Common myeloid progenitor, CD34-positive (primary cell): Measurements from ENCODE around the gene DHX35.

ENCODE experiments used
- CTCF ChIA-PET: fragments of 350-600 bp; sonication (Branson Sonifier 250); formaldehyde crosslinking; loops from one replicate; lab custom pipeline; 2021; ENCODE audit warnings: antibody characterized with exemption; lab: Charles Lee
- POLR2A ChIA-PET: fragments of 350-600 bp; sonication (Branson Sonifier 250); formaldehyde crosslinking; loops from one replicate; lab custom pipeline; 2021; ENCODE audit warnings: antibody characterized with exemption; lab: Charles Lee
- DNase-seq, 3 donors: peaks; one replicate each; pipeline versions ENCODE4 v3.0.0 to v3.0.0-alpha.2; 2013
- H3K27ac ChIP-seq, 2 experiments: 1 replicate in 1 of 2; 2 replicates in 1 of 2; pipeline ENCODE4 v1.7.0; 2013; ENCODE audit warnings: inconsistent platforms in 2 of 2, low read length in 2 of 2, mild to moderate bottlenecking in 2 of 2, low read depth in 1 of 2, moderate library complexity in 1 of 2; ENCODE audit not compliant: severe bottlenecking in 2 of 2, insufficient read depth in 1 of 2, poor library complexity in 1 of 2
- H3K27me3 ChIP-seq, 5 experiments: replicated peaks in 2 of 5; 1 replicate in 3 of 5; 2 replicates in 2 of 5; pipeline versions ENCODE4 v1.6.1 to v1.7.0; 2013; ENCODE audit warnings: low read length in 4 of 5, mild to moderate bottlenecking in 2 of 5, moderate library complexity in 2 of 5, inconsistent platforms in 1 of 5; ENCODE audit not compliant: insufficient read depth in 5 of 5, control insufficient read depth in 4 of 5
- H3K36me3 ChIP-seq, 4 experiments: 1 replicate in 2 of 4; 2 replicates in 2 of 4; pipeline versions ENCODE4 v1.6.1 to v1.7.0; 2013; ENCODE audit warnings: low read length in 3 of 4, control low read depth in 1 of 4, mild to moderate bottlenecking in 1 of 4; ENCODE audit not compliant: control insufficient read depth in 4 of 4, insufficient read depth in 4 of 4
- H3K4me1 ChIP-seq, 4 experiments: 1 replicate in 3 of 4; 2 replicates in 1 of 4; pipeline versions ENCODE4 v1.6.1 to v1.7.1; 2013; ENCODE audit warnings: low read length in 3 of 4, mild to moderate bottlenecking in 3 of 4, control low read depth in 1 of 4, inconsistent platforms in 1 of 4, moderate library complexity in 1 of 4; ENCODE audit not compliant: control insufficient read depth in 4 of 4, insufficient read depth in 4 of 4; ENCODE audit errors: control extremely low read depth in 1 of 4
- H3K4me3 ChIP-seq, 7 experiments: 1 replicate in 4 of 7; 2 replicates in 3 of 7; pipeline versions ENCODE4 v1.5.1 to v1.7.0; 2013; ENCODE audit warnings: mild to moderate bottlenecking in 7 of 7, low read length in 6 of 7, moderate library complexity in 6 of 7, inconsistent platforms in 2 of 7, low read depth in 2 of 7, control low read depth in 1 of 7; ENCODE audit not compliant: insufficient read depth in 4 of 7, control insufficient read depth in 1 of 7; ENCODE audit errors: extremely low read depth in 1 of 7
- H3K9me3 ChIP-seq, 5 experiments: 1 replicate in 4 of 5; 2 replicates in 1 of 5; pipeline versions ENCODE4 v1.6.1 to v1.7.1; 2013; ENCODE audit warnings: low read length in 4 of 5, mild to moderate bottlenecking in 2 of 5, inconsistent platforms in 1 of 5, low read depth in 1 of 5, moderate library complexity in 1 of 5; ENCODE audit not compliant: control insufficient read depth in 4 of 5, insufficient read depth in 2 of 5; ENCODE audit errors: control extremely low read depth in 1 of 5
- WGBS: methylation state at CpG from one replicate; pipeline ENCODE4 v1.1.5; 2013; ENCODE audit not compliant: insufficient coverage; 5-methylcytosine and 5-hydroxymethylcytosine counted together

Gene DHX35

GRCh38 chr20:39040116-39040515 is 78.0 kb downstream of the DHX35 start:
- ChIA-PET CTCF (interaction anchor here (3.7 kb wide), 1 partner anchor 9 kb away, joined by 26 read pairs; no protein-coding TSS in a partner anchor), POLR2A (no interaction called here)
- Histone ChIP-seq H3K9me3 (no peaks in the 10 kb centered on the region), H3K27ac (no peak overlapping the region), H3K27me3 (no peaks in the 10 kb centered on the region), H3K4me1 (no peaks in the 10 kb centered on the region), H3K4me3 (no peak overlapping the region), H3K36me3 (peaks cover 4 to 60% (median 36%) of the 10 kb centered on the region in 4 experiments)
- DNase-seq: no peak
- 100% methylated on average over 4 of the region's 6 CpGs for WGBS

DNA sequence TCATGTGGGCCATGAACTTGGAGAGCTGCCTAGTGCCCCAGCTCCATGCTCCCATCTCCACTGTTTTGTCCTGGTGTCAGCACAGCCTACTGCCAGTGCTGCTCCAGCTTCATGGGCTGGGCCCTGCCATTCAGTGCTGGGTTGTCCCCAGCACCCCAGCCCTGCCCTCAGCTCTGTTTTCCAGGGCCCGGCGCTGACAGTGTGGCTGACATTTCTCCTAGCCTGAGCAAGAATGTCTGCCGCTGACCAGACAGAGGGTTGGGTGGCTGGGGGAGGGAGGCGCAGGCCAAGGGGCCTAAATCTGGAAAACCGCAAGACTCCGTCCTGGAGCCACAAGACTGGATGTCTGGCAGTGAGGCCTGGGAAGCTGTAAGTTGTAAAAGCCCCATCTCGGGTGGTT is 78.9 kb downstream of the DHX35 start:
- Histone ChIP-seq H3K36me3 (peaks cover 4 to 51% (median 29%) of the 10 kb centered on the region in 4 experiments), H3K27ac (no peak overlapping the region), H3K4me3 (no peak overlapping the region), H3K4me1 (no peaks in the 10 kb centered on the region), H3K9me3 (no peaks in the 10 kb centered on the region), H3K27me3 (no peaks in the 10 kb centered on the region)
- 100% methylated on average over 7 of the region's 7 CpGs for WGBS
- DNase-seq: no peak
- ChIA-PET CTCF (interaction anchor here (0.7 to 3.7 kb wide), 2 partner anchors 9 to 40 kb away, joined by 3 to 26 read pairs; no protein-coding TSS in a partner anchor), POLR2A (no interaction called here)

DNA sequence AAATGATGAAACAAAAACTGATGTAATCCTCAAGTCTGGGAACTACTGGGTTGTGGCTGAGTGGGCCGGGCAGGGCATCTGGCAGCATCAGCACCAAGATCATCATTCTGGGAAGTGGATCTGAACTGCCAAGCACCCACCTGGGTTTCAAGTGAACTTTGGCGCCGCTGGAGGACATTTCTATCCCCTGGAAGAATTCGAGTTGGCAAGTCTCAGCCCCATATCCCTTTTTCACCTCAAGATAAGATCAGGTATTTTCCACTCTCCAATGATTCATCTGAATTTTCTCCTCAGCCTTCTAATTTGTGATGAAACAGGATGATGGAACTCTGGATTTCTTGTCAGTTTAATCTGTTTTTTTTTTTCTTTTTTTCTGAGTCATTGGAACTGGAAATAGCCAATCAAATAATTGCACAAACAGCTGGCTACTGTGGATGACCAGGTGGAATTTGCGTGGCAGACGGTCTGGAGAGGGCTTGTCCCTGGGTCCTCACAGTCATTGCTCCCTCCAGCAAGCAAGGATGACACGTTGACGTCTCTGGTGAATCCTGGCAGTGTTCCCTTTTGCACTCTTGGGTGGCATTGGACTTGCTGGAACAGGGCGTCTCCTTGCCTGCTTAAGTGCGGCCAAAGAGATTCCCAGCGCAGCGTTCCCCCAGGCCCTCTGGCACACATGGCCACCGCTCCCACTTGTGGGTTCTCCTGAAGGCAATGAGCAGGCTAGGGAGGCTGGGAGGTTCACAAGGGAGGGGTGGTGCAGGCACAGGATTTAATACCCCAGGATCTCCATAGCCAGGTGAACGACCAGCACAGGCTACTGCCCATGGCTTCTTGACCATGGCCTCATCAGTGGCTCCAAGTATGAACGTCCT is 80.4 kb downstream of the DHX35 start:
- WGBS: 98% methylated on average over 14 of the region's 15 CpGs
- Histone ChIP-seq H3K4me1 (no peaks in the 10 kb centered on the region), H3K27me3 (no peaks in the 10 kb centered on the region), H3K9me3 (no peaks in the 10 kb centered on the region), H3K27ac (no peak overlapping the region), H3K36me3 (peaks cover 4 to 41% (median 21%) of the 10 kb centered on the region in 4 experiments), H3K4me3 (no peak overlapping the region)
- ChIA-PET POLR2A (no interaction called here), CTCF (no interaction called here)
- DNase-seq: no peak

DNA sequence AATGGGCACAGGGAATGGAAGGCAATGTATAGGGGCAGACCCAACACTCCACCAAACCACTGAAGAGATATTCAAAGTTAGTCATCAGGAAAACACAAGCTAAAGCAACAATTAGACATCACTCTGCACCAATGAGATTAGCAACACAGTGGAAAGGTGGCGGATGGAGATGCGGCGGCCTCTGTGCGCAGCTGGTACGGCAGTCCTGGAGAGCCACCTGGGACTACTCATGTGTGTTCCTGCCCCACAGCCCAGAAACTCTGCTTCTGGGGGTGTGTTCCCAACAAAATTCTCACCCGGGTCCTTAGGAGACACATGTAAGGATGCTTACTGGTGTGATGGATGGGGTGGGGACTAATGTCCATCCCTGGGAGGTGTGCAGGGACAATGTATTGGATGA is 82.4 kb downstream of the DHX35 start:
- H3K27ac ChIP-seq: no peak overlapping the region
- 100% methylated on average over 1 of the region's 6 CpGs for WGBS
- H3K4me3 ChIP-seq: no peak overlapping the region
- H3K27me3 ChIP-seq: no peaks in the 10 kb centered on the region
- ChIA-PET CTCF (interaction anchor here (6.3 kb wide), 1 partner anchor 122 kb away, joined by 39 read pairs; no protein-coding TSS in a partner anchor), POLR2A (no interaction called here)
- H3K4me1 ChIP-seq: peaks cover 0 to 2% (median under 1%) of the 10 kb centered on the region in 4 experiments
- DNase-seq: no peak
- H3K36me3 ChIP-seq: peaks cover 0 to 24% (median 9%) of the 10 kb centered on the region in 4 experiments
- H3K9me3 ChIP-seq: no peaks in the 10 kb centered on the region

DNA sequence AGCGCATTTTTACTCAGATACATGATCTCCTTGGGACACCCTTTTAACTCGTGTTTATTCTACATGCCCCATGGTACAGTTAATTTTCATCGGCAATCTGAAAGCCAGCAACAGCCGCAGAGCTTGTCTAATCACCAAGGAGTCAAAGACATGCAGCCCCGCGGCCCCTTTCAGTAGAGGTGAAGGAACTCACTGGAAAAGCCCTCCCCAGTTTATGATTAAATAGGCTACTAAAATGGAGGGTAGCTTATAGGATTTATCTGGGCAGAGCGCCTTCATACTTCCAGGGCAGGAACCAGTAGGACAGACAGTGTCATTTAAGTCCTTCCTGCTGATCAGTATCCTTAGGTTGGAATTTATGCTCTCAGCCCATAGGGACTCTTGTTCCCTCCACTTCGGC is 83.5 kb downstream of the DHX35 start:
- DNase-seq: no peak
- ChIA-PET CTCF (interaction anchor here (0.7 to 6.3 kb wide), 4 partner anchors 12 to 123 kb away, joined by 3 to 39 read pairs (median 4); no protein-coding TSS in a partner anchor), POLR2A (no interaction called here)
- no peaks in the 10 kb centered on the region for H3K9me3 ChIP-seq
- H3K27ac ChIP-seq: no peak overlapping the region
- no peaks in the 10 kb centered on the region for H3K27me3 ChIP-seq
- H3K36me3 ChIP-seq: peaks cover 0 to 13% (median 4%) of the 10 kb centered on the region in 4 experiments
- WGBS: 99% methylated on average over 8 of the region's 8 CpGs
- peaks cover 0 to 11% (median 11%) of the 10 kb centered on the region in 4 experiments for H3K4me1 ChIP-seq
- no peak overlapping the region for H3K4me3 ChIP-seq

GRCh38 chr20:39047417-39047985 is 85.4 kb downstream of the DHX35 start:
- ChIA-PET CTCF (interaction anchor here (1.0 to 6.3 kb wide), 8 partner anchors 10 to 125 kb away, joined by 3 to 39 read pairs (median 4); partner anchors contain the start of gene FAM83D), POLR2A (no interaction called here)
- Histone ChIP-seq H3K27ac (no peak overlapping the region), H3K4me3 (no peak overlapping the region), H3K36me3 (peaks cover 0 to 7% (median 0%) of the 10 kb centered on the region in 4 experiments), H3K9me3 (no peaks in the 10 kb centered on the region), H3K4me1 (peaks cover 0 to 11% (median 11%) of the 10 kb centered on the region in 4 experiments), H3K27me3 (no peaks in the 10 kb centered on the region)
- DNase-seq: no peak
- 97% methylated on average over 4 of the region's 10 CpGs for WGBS
